LNCAP (cell line): ENCODE results near the gene DNMT3A.
A peak's percentile ranks its signal among the peaks of the same experiment; 100 is the strongest.

ENCODE experiments used
- TF ChIP-seq, protein P1 (sequence below): fragments of 450-650 bp; IDR thresholded peaks from 2 replicates; pipeline ENCODE4 v1.5.1; 2017; ENCODE audit warnings: mild to moderate bottlenecking

The DNMT3A gene

DNA sequence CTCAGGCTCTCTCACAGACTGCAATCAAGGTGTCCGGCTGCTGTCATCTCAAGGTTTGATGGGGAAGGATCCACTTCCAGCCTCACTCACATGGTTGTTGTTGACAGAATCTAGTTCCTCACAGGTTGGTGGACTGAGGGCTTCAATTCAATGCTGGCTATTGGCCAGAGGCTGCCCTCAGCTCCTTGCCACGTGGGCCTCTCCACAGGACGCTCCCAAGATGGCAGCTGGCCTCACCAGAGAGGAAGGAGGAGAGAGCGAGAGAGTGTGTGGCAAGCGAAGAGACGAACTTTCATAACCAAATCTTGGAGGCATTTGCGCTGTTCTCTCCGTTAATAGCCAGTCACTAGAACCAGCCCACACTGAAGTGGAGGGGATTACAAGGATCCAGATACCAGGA, 13.5 kb upstream of the DNMT3A start:
- TF ChIP-seq, protein P1, sequence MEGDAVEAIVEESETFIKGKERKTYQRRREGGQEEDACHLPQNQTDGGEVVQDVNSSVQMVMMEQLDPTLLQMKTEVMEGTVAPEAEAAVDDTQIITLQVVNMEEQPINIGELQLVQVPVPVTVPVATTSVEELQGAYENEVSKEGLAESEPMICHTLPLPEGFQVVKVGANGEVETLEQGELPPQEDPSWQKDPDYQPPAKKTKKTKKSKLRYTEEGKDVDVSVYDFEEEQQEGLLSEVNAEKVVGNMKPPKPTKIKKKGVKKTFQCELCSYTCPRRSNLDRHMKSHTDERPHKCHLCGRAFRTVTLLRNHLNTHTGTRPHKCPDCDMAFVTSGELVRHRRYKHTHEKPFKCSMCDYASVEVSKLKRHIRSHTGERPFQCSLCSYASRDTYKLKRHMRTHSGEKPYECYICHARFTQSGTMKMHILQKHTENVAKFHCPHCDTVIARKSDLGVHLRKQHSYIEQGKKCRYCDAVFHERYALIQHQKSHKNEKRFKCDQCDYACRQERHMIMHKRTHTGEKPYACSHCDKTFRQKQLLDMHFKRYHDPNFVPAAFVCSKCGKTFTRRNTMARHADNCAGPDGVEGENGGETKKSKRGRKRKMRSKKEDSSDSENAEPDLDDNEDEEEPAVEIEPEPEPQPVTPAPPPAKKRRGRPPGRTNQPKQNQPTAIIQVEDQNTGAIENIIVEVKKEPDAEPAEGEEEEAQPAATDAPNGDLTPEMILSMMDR: no peak

DNA sequence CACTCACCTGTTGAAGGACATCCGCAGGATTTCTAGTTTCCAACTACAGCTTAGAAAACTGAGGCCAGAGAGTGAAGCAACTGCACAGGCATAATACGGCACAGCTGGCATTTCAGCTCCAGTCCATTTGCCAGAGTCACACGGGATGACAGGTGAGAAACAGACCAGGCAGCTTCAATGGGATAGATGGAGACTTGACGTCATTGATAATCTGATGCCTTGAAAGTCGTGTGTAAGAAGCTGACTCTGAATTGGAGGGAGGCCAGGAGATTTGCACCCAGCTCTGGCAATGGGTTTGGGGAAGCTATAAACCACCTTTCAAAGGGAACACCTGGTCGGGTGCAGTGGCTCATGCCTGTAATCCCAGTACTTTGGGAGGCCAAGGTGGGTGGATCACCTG, 12.4 kb upstream of the DNMT3A start:
- TF ChIP-seq, protein P1: no peak

DNA sequence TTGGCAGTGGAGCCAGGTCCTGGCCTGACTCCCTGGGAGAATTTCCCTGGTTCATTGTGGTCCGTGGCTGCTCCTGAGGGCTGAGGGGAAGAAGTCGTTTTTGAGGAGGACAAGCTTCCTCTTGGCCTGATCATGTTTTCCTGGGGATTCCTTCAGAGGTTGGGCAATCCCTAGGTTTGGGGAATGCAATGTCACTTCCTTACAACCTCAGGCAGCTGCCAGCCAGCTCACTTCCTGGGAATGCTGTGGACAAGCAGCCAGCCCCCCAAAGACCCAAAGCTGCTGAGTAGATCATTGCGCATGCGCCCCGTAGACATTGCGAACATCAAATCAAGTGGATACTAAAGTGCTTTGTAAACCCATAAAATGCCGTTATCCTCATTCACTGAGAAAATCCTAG, 7.7 kb upstream of the DNMT3A start:
- TF ChIP-seq, protein P1: no peak

DNA sequence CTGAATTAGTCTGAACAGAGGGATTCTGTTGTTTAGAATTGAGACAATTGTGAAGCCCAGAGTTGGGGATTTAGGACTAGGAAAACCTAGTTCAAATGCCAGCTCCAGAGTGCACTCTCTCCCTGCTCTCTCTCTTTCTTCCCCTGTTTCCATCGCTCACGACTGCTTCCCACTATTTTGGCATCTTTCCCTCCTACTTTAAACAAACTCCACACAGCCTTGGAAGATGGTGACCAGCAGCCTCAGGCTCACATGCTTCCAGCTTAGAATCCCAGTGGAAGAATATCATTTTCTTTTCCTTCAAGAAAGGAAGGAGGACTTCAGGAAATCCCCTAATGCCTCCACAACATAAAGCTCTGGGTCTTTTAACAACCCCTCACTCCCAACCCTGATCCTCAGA, 6.1 kb upstream of the DNMT3A start:
- TF ChIP-seq, protein P1: no peak

DNA sequence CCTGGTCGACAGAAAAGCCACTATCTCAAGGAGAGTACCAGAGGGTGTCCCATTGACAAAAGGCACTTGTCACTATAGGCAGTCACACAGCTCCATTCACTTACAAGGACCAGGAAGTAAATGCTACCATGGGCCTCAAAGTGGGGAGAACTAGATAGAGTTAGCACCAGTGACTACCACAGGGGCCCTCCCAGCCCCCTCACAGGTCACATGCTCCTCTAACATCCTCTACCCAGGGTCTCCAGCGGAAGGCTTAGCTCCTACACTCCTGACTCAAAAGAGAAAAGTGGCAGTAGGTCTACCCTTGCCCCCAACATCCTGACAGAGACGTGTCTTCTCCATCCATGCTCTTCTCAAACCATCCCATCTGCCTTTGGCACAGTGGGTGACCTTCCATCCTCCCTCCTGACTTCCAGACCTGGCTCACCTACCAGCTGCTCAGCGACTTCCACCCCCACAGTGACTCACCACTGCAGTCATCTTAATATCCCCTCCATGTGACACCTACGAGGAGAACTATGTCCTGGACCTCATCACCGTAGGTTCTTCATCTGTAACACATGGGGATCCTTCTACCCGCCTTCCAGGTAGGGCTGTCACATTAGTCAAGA, 5.6 kb upstream of the DNMT3A start:
- TF ChIP-seq, protein P1: no peak

DNA sequence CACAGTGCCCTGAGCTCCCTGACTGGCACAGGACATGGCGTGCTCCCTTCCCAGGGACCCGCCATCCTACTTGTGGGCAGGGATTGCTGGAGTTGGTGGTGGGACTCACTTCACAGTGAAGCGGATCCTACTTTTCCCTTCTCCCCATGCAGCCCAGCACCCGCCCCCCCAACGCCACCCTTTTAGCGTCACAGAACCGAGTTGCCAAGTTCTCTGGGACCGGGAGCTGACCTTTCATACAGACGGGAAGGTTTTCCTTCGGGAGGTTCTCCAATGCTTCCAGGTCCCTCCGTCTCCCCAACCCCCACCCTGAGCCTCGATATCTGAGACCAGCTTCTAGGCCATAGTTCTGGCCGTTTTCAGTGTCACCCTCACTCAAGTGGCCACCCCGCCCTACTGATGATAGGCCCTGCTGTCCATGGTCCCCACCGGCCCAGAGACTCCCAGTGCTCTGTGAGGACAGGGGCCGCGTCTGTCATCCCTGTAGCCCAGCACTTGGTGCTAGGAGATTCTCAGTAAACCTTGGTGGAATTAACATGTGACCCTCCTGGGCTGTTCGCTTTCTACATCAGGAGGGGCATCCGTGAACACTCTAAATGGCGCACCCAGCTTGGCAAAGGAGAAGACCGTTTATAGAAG, 1.6 kb upstream of the DNMT3A start:
- TF ChIP-seq, protein P1: no peak

DNA sequence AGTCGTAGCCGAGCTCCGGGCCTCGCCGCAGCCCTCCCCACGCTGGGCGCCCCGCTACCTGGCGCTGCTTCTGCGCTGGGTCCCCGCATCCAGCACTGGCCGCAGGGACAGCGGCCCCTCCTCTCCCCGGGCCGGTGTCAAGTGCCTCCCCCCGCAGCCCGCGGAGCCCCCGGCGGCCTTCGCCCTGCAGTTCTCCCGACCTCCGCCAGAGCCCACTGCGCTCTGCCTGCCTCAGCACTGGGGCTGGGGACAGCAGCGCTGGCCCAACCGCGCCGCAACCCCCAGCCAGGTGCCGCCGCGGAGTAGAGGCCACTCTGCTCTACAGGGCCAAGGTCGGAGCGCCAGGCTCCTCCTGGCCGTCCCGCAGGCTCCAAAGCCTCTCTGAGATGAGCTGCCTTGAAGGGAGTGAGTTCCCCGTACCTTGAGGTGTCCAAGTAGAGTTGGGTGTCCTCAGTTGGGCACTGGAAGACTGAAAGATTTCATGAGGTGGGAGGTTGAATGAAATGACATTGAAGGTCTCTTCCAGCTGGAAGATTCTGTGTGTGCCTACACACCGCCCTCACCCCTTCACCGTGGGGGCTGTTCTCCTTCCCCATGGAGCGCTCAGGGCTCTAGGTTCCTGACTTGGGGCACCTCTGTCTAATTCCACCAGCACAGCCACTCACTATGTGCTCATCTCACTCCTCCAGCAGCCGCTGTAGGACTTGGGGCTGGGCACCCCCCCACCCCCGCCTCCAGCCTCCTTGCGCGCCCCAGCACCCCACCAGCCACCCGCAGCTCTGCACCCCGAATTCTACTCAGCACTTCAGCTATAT, 854 bp upstream of the DNMT3A start:
- TF ChIP-seq, protein P1: peak; percentile 76
